HCT116 (cell line): ENCODE results near the gene RGS9BP.

Experiments used
- ATF3 ChIP-seq: IDR thresholded peaks from 2 replicates; pipeline ENCODE4 v1.6.1; 2012
- CTCF ChIP-seq, 3 experiments: fragments of 200-600 bp in 1 of 3; sonication (generic) in 1 of 3; IDR thresholded peaks in 2 of 3; conservative IDR thresholded peaks in 1 of 3; 2 replicates each; pipeline ENCODE4 v1.5.1; 2012 to 2017; ENCODE audit warnings: low read depth in 2 of 3, low read length in 2 of 3, antibody characterized with exemption in 1 of 3, borderline replicate concordance in 1 of 3, control low read depth in 1 of 3, mild to moderate bottlenecking in 1 of 3, mixed read lengths in 1 of 3, mixed run types in 1 of 3, moderate library complexity in 1 of 3; ENCODE audit not compliant: insufficient read depth in 1 of 3
- EGR1 ChIP-seq: IDR thresholded peaks from 2 replicates; pipeline ENCODE4 v1.6.1; 2012; ENCODE audit warnings: low read depth
- EZH2 ChIP-seq: fragments of 200-600 bp; sonication (generic); IDR thresholded peaks from 2 replicates; pipeline ENCODE4 v1.6.1; 2017; ENCODE audit warnings: antibody characterized with exemption, mixed run types
- EZH2phosphoT487 ChIP-seq: fragments of 200-600 bp; IDR thresholded peaks from 2 replicates; pipeline ENCODE4 v1.6.1; 2018; ENCODE audit warnings: antibody characterized with exemption, borderline replicate concordance
- FOSL1 ChIP-seq: IDR thresholded peaks from 2 replicates; pipeline ENCODE4 v1.6.1; 2012; ENCODE audit warnings: low read depth
- POLR2A ChIP-seq: IDR thresholded peaks from 2 replicates; pipeline ENCODE4 v1.7.0; 2011; ENCODE audit warnings: borderline replicate concordance; ENCODE audit not compliant: insufficient read depth, insufficient read length; ENCODE audit errors: extremely low read depth
- POLR2AphosphoS5 ChIP-seq: IDR thresholded peaks from 2 replicates; pipeline ENCODE4 v1.6.1; 2011; ENCODE audit warnings: mild to moderate bottlenecking, low read depth, low read length, moderate library complexity
- SP1 ChIP-seq: IDR thresholded peaks from 2 replicates; pipeline ENCODE4 v1.6.1; 2012; ENCODE audit warnings: low read depth
- ZFX ChIP-seq: fragments of 450-650 bp; IDR thresholded peaks from 2 replicates; pipeline ENCODE4 v1.6.1; 2017

- no peak for TF ChIP-seq ATF3
- no peak for TF ChIP-seq CTCF (IDR thresholded peaks at IDR 0.05 in 2 of 3, conservative IDR thresholded peaks at IDR 0.05 in 1 of 3; ENCODE audit: borderline replicate concordance in 1 of 3, insufficient read depth in 1 of 3, low read depth in 2 of 3, low read length in 2 of 3)
- no peak for TF ChIP-seq EGR1
- TF ChIP-seq EZH2phosphoT487: no peak
- TF ChIP-seq EZH2: no peak
- TF ChIP-seq POLR2AphosphoS5: no peak
- no peak for TF ChIP-seq POLR2A
- no peak for TF ChIP-seq SP1
- no peak for TF ChIP-seq ZFX
- no peak for TF ChIP-seq FOSL1
These were observed 692 bp downstream of the RGS9BP start for GRCh38 chr19:32676186-32676894.
